ENCODE results near the gene RPTOR.

Gene RPTOR

DNA sequence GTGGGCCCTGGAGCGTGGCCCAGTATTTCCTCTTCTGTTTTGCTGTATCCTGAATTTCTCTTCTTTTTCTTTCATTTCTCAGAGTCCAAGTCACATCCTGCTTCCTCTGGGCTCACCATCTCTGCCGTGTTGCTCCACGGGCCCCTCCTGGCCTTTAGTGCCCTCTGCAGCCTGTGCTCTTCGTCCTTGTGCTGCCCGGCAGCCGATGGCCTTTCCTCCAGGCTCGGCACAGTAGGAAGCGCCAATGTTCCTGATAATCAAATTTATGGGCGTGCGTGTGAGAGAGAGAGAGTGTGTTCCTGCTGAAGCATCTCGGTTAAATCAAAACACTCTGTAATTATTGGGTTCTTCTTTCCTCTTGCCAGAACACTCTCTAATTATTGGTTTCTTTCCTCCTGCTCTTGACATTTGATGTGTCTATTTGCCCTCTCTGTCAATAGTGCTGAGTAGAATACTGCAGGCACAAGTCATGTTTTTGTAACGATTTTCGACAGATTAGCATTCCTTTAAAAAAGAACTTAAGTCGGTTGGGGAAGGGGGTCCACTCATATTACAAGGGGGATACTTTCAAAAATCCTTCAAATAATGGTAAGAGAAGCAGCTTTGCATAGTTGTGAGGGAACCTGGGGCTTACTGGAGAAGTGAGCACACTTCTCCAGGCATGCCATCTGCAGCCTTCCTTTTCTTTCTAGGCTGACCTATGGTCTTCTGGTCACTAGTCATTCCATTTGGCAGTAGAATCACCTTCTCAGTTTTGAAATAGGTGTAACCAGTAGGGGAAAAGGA is 126.6 kb downstream of the RPTOR start:
- peak; percentile 74 for DNase-seq

DNA sequence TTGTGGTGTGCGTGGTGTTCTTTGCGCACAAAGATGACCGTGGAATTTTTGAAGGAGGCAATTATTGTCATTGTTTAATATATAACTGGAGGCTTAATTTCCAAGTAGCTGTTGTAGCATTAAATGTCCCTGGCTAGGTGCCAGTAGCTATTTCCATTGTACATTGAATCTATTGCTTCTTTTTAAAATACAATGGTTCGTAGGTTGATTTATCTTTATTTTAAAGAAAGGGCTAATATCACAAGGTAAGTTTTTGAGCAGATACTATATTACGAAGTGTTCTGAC is 127.1 kb downstream of the RPTOR start:
- no peak for DNase-seq

DNA sequence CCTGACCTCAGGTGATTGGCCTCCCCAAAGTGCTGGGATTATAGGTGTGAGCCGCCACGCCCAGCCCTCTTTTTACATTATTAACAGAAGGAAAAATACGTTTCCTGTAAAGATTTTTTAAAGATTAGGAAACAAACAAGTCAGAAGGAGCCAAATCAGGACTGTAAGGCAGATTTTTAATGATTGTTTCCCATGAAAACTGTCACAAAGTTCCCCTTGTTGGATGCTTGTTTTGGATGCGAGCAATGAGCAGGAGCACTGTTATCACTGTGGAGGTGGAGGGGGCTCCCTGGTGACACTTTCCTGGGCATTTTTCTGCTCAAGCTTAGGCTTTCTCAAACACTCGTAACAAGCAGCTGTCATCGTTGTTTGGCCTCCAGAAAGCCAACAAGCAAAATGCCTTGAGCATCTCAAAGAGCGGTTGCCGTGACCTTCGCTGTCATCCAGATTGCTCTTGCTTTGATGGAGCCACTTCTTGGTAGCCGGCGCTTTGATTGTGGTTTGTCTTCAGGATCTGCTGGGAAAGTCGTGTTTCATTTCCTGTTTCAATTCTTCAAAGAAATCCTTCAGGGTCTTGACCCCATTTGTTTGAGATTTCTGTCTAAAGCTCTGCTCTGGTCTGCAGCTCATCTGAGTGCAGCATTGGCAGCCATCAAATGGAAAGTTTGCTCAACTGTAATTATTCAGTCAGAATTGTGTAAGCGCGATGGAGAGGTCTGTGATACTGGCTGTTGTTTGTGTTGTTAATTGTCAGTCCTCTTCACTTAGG is 128.7 kb downstream of the RPTOR start:
- no peak for DNase-seq

DNA sequence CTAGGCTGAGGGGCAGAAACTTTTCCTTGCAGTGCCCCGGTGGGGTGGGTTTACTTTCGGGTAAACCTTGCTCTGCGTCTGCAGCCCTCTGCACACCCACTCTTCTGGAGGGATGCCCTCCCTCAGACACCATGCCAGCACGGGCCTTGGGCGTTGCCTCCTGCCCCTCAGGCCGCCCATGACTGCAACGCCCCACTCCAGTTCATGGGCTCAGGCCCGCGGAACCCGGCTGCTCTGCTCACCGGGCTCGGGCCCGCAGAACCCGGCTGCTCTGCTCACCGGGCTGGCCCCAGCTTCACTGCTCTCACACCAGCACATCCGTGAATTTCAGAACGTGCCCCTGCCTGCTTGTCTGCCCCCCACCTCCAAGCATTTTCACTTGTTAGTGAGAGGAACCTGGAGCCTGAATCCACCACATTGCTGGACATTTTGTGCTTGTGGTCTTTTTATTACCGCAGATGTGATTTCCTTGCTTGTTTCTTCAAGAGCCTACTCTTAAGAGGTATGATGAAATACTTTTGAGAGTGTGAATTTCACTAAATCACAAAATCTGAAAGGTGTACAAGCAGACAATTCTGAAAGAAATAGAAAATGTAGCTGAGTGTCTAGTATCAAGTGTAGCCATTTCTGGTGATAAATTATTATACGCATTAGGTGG is 130.9 kb downstream of the RPTOR start:
- no peak for DNase-seq

DNA sequence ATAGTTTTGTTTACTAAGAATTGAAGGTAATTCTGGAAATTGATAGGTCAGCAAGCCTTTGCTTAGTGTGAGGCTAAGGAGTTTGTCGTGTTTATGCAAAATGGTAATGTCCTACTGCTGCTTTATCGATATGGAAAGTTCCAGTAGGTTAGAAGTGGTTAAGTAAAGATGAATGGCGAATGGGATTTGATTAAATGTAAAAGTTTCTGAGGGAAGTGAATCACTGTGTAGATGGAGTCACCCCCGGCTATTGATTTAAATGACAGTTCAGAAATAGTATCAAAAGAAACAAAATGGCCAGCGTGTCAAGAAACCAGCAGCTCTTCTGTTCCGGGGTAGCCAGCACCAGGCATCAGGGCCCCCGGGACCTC is 131.4 kb downstream of the RPTOR start:
- no peak for DNase-seq

DNA sequence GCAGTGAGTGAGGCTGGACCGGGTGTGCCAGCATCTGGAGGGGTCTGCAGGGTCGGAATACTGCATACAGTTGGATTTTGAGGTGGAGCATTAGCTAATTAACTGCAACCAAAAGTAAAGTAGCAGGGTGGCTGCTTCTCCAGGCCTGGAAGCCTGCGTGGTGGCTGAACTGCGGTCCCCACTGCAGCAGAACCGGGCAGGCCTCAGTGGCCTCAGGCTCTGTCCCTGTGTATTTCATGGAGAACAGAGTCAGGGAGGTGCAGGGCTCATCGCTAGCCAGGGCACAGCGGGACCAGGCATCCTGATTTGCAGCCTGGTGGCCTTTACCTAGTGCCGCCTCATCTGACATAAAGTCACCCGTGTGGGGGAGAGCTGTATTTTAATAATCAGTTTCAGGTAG is 131.9 kb downstream of the RPTOR start:
- no peak for DNase-seq

DNA sequence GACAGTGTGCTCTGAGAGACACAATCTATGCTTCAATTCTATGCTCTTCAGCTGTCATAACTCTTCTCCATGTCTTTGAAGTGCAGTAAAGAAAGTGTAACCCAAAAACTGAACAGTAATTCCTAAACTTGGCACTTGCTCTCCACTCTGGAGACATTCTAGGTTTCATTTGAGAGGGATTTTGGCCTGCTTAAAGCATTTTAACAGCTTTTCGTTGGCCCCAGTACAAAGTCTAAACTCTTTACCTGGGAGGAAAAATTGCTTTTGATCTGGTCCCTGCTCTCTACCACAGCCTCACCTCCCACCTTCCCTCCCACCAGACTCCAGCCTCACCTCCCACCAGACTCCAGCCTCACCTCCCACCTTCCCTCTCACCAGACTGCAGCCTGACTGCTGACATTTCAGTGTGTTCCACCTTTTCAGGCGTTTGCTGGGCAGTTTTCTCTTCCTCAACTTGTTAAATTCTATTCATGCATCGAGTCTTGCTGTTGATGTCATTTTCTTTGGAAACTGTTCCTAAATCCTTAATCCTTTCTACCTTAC is 132.6 kb downstream of the RPTOR start:
- DNase-seq = no peak

DNA sequence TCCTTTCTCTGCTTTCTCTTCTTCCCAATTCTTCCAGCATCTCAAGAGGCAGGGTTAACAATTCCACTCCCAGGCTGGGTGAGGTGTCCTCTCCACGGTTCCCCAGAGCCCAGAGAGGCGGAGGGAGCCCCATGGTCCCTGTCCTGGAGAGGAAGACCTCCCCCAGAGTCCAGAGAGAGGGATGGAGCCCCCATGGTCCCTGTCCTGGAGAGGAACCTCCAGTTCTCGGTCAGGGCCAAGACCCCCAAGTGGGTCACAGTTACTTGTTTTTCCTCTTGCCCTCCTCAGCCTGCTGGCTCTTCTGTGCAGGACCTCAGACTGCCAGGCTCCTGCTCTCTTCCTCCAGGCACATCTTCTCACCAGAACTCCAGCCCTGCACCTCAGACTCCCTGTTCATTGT is 135.2 kb downstream of the RPTOR start:
- no peak for DNase-seq

DNA sequence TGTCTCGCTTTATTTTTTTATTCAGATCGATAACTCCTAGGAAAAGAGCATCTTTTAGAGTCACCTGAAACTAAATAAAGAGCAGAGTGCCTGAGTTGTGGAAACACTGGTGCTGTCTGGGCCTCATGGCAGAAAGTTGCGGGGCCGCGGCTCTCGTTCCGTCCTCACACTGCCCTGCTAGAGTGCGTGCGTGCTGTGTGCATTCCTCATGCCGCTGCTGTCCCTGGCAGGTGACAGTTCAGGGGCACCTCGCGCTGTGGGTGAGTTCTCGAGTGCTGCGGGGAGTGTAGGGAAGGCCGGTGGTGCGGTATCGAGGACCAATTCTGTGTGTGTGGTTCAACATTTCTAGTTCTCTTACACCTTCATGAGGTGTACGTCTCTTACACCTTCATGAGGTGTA is 136.6 kb downstream of the RPTOR start:
- DNase-seq = no peak

DNA sequence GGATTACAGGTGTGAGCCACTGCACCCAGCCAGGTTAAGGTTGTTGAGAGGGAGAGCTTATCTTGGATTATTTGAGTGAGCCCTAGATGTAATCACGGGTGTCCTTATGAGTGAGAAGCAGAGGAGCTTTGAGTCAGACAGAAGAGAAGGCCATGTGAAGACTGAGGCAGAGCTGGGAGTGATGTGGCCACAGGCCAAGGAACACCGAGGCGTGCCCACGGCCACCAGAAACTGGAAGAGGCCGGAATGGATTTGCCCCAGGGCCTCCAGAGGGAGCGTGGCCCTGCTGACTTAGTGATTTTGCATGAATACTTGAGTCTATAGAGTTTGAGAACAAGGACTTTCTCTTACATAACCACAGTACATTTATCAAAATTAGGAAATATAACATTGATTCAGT is 137.7 kb downstream of the RPTOR start:
- DNase-seq = no peak

DNA sequence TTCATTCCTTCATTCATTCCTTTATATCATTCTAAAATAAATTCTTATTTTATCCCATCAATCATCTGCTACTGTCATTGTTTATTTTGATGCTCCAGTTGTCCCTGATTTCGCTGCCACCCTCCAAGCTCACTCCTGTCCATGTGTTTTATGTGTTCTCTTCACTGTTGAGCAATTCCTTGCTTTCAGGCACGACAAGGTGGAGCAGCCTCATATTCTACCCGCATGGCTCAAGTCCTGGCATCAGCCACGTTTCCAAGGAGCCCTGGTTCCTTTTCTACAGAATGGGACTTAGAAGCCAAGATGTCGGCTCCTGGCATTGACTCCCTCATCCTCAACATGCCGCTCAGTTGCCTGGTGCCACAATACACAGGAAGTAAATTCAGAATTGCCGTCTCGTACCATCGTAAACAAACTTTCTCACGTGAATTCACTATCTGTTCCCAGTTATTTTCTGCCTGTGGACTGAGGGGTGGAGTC is 139.0 kb downstream of the RPTOR start:
- no peak for DNase-seq

DNA sequence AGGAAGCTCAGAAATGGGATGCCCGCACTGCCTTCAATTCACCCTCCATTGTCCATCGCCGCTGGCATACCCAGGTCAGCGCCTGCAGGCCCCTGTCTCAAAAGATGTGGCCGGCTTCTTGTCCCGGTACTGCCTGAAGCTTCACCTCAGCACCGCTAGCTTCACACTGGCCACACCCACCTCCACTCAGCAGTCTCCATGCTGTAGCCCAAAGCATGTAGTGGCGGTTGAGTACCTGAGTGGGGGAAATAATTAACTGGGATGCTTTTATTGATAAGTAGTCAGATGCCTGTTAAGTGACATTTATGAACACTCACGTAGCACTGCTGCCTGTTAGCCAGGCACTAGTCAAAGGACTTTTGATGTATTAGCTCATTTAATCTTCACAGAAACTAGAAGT is 143.2 kb downstream of the RPTOR start:
- no peak for DNase-seq

DNA sequence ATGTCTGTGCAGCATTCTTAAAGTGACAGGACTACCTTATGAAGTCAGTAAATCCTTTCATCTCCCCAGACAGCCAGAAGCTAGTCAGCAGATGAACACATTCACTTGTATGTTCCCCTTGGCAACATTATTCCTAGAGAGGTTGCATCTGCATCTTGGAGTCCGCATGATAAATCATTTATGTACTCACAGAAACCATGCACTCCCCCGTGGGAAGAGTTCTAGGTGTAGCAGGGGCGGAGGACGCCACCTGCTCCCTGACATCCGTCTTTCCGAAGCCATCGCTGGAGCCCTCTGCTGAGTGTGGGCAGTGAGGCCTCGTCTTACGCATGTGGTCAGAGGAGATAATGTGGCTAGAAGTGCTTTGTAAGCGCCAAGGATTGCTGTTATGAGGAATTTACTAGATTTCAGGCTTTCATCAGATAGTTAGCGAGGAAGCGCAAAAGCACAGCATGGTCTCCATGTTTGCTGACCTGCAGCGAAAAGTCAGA is 144.5 kb downstream of the RPTOR start:
- DNase-seq = no peak

DNA sequence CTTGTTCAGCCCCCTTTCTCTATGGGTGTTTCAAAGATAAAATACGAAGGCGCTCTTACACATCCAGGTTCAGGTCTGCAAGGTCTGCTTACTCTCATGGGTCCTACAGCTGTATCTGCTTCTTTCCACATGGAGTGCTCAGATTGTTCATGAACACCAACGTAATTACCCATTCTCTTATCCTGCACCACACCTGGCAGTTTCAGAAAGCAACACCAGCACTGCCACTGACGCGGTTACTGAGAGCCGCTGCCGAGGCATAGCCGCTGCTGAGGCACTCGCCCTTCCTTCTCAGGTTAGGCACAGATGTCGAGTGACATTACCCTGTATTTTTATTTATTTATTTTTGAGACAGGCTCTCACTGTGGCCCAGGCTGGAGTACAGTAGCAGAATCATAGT is 147.1 kb downstream of the RPTOR start:
- no peak for DNase-seq

DNA sequence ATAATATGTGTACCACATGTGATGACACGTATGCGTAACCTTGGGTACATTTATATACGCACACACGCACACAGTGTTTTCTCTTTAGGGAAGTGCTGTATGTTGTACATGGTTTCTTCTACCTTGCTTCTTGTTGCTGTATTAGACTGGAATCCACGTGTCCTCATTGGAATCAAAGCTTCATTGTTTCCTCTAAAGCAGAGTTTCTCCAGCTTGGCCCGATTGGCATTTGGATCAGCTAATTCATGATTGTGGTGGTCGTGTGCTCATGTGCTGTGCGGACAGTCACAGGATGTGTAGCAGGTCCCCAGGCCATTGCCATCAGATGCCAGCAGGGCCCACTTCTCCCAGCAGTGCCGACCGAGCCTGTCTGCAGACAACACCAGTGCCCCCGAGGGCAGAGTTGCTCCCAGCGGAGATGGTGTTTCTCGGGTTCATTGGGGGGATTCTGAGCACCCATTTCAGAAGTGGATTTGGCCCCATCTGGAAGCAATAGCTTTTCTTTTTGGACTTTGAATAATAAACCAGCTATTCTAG is 148.4 kb downstream of the RPTOR start:
- DNase-seq = no peak

DNA sequence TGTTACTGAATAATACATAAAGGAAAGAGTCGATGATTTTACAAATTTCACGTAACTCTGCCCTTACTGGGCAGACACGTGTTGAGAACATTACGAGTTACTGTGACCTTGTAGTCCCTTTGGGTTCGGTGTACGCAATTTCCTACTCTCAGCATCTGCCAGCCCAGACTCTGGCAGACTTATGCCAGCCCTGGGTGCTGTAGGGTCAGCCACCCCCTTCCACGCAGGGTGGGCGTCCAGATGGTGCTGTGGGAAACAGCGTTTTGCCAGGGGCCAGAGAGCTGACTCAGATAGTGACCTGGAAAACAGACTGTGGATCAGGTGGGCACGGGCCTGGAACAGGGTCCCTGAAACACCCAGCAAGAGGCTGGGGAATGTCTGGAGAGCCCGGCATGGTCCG is 148.9 kb downstream of the RPTOR start:
- no peak for DNase-seq

DNA sequence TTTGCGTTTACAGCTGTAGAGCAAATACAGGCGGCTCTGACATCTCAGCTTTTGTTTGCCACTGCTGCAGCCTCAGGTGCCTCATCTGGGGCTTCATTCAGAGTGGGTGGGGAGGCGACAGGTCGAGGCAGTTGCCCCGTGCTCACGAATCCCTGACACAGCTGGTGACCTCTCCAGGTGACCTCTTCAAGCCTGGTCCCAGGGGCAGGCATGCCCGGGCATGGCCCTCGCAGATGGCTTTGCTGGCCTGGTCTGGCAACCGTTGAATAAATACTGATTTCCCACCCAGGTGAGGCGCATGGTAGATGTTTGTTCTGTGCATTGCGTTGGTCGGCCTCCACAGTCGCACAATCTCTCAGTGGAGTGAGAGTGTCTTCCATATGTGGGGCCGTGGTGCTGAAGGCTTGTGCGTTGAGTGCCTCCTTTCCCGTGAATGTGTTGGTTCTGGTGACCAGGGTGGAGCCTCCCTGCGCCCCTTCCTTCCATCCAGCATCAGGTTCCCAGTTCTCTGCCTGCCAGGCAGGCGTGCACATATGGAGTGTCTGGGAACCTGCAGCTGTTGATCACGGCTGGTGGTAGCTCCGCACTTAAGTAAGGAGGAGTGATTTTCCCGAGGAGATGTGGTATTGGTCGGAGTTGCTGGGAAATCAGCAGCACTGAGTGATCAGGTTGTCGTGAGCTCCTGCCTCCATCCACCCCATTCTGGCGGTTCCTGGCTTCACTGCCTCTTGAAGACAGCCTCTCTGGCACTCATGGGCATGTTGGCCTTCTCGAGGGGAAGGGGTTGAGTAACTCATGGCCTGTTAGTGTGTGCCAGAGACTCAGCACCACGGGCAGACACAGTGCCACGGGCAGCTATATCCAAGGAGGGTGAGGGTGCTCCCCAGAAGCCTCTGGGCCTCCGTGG is 149.7 kb downstream of the RPTOR start:
- DNase-seq = peak; percentile 38

DNA sequence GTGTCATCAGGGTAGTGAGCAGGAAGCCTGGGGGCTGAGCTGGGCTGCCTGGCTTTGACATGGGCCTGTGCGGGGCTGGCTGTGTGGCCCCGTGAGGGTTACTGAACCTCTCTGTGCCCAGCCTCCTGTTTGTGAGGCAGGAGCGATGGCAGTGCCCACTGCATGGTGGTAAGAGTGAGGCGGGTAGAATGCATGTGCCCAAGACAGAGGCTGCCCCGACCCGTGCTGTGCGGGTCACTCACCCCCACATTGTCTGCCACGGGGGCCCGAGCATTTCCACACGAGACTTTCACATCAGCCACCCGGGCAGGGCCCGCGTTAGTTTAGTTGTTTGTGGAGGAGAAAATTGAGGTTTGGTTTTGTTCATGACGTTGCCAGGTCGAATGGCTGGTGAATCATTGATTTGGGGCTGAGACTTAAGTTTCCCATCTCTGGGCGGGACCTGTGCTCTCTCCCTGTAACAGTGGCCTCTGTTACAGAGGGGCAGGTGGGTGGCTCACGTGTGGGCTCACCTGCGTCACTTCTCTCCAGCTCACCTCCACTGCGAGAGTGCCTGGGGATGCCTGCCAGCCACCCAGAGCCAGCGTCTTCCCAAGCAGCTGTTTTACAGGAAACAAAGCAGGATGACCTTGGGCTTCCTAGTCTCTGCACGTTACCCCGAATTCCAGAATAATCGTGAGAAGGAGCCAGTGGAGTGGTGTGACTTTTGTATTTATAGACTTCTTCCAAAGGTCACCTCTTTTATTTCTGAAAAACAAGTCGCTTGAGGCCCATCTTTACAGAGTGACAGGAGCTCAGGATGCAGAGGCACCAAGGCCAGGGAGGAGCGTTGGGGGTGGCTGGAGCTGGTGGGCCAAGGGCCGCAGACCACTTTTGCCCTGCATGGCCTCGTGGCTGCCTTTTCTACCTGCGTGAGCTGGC is 150.6 kb downstream of the RPTOR start:
- no peak for DNase-seq

DNA sequence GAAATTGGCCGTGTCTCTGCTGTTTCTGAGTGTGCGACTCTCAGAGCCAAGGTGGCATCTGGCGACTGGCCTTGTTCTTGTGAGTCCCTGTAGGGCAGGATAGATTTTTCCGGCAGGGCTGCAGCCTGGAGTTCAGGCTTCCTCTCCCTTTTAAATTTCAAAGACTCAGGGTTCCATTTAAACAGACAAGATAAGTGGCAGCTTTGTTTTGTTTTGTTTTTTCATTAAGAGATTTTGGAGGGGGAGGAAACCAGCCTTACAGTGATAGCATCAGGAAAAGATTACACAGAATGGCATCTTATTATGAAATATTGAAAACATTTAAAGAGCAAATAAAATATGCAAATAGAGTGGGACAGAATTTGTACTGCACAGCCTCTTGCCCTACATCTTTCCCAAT is 151.3 kb downstream of the RPTOR start:
- no peak for DNase-seq

DNA sequence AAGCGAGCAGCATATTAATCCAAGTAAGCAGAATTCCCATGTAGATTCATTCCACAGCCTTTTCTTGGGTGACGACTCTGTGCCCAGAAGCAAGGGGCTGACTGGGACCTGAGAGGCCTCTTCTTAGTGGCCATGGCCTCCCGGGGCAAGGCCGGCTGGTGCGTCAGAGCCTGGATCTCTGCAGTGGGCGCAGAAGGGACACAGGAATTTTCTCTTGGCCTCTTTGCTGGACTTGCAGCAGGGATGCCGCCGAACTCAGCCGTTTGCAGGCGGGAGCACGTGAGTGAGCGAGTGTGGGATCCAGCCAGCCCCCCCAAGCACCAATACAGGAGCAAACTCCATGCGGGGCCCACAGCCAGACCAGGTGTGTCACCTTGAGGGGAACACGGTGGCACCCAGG is 151.8 kb downstream of the RPTOR start:
- no peak for DNase-seq

DNA sequence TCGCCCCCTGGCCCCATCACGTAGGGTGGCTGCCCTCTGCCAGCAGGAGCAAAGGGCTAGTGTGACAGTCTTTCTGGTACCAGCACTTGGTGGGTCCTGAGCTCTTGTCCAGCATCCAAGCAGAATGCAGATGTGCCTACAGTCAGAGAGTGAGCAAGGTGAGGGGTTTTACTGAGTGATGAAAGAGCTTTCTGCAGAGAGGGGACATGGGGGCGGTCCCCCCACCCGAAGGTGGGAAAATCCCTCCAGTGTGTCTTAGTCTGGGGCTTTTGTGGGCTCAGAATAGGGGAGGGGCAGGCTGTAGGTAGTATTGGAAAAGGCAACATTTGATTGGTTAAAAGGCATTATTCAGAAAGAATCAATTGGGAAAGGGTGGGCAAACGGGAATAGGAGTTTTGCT is 152.3 kb downstream of the RPTOR start:
- no peak for DNase-seq

Data from NCI-H1417 treated with DMSO at 0.1 percent for 48 hours (cell line).